Subcutaneous adipose tissue (tissue), 4 donors: ENCODE measurements around the gene TOP3A. TPM values are rescaled to one million over a fixed set of nuclear protein-coding genes. Genes with fewer than 3 reads are reported as not detected.

ENCODE experiments used
- total RNA-seq, 4 donors: library from RNA; depleted of rRNA; stranded (reverse); fragments of >200 nt; gene quantifications; one replicate each; pipeline ENCODE4 v1.1.0, GENCODE V29; 2016
- TF ChIP-seq, protein P1 (sequence below): fragments of 450-650 bp; IDR thresholded peaks from one replicate; pipeline ENCODE4 v1.5.1; 2016; ENCODE audit warnings: low read depth, mild to moderate bottlenecking, control low read depth, antibody characterized with exemption, moderate library complexity

Gene TOP3A
- total RNA-seq, 4 donors from 2014 or later = 20.9 to 32.2 (median 27.6) TPM

- TF ChIP-seq, protein P1, sequence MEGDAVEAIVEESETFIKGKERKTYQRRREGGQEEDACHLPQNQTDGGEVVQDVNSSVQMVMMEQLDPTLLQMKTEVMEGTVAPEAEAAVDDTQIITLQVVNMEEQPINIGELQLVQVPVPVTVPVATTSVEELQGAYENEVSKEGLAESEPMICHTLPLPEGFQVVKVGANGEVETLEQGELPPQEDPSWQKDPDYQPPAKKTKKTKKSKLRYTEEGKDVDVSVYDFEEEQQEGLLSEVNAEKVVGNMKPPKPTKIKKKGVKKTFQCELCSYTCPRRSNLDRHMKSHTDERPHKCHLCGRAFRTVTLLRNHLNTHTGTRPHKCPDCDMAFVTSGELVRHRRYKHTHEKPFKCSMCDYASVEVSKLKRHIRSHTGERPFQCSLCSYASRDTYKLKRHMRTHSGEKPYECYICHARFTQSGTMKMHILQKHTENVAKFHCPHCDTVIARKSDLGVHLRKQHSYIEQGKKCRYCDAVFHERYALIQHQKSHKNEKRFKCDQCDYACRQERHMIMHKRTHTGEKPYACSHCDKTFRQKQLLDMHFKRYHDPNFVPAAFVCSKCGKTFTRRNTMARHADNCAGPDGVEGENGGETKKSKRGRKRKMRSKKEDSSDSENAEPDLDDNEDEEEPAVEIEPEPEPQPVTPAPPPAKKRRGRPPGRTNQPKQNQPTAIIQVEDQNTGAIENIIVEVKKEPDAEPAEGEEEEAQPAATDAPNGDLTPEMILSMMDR = no peak
Measured at GRCh38 chr17:18315961-18316360, 1.2 kb upstream of the TOP3A start.

GRCh38 chr17:18315562-18315922 is 748 bp upstream of the TOP3A start:
- TF ChIP-seq, protein P1 = no peak

- TF ChIP-seq, protein P1 = no peak
Measured at GRCh38 chr17:18314059-18314730, 599 bp downstream of the TOP3A start.

GRCh38 chr17:18309202-18309601 is 5.6 kb downstream of the TOP3A start:
- TF ChIP-seq, protein P1 = no peak

DNA sequence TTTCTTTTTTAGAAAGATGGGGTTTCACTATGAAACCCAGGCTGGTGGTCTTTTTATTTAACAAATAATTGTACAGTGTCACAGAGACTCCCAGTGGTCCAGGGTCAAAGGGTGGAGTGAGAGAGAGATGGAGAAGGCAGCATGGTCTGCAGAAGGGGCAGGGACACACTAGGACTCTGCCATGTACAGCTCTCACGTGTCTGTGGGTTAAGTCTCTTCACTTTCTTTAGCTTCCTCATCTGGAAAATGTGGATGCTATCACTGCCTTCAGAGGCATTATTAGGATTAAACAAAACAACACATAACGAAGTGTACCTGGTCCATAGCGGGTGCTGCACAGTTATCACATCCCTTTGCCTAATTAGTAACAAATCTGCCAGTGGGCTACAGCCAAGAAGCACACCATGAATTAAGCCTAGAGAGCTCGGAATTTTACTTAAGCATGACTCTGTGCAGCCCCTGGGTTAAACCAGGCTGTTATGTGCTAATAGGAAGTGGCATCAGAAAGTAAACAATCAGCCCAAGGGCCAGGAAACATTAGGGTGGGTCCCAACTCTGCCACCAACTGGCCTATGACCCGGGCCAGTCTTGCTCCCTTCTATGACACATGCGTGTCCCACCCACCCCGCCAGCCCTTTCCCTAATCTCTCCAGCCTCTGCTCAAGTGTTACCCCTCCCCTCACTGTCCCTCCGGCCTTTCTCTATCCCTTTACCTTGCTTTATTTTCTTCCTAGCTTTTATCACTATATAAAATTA is 13.9 kb downstream of the TOP3A start:
- TF ChIP-seq, protein P1 = no peak

DNA sequence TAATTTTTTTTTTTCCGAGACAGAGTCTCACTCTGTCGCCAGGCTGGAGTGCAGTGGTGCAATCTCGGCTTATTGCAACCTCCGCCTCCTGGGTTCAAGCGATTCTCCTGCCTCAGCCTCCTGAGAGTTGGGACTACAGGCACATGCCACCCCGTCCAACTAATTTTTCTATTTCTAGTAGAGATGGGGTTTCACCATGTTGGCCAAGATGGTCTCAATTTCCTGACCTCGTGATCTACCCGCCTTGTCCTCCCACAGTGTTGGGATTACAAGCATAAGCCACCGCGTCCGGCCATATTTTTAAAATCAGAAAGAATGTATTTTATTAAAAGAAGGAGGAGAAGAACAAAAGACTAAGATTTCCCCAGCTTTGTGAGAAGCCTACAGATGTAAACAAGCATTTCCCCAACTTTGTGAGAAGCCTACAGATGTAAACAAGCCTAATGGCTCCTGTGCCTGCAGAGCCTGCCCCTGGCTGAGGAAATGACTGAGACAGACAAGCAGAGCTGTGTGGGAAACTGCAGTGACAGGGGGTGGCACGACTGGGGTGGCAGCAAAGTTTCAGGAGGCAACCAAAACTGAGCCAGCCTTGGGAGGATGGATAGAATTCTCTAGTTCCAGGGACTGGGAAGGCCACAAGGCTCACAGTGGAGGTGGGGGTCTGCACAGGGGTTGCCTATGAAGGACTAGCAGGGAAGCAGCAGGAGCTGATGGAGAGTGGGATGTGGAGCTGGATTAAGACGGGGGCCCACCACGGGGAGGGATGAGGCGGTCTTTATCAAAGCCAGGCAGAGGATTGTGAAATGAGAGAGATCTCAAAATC is 22.9 kb downstream of the TOP3A start:
- TF ChIP-seq, protein P1 = no peak

DNA sequence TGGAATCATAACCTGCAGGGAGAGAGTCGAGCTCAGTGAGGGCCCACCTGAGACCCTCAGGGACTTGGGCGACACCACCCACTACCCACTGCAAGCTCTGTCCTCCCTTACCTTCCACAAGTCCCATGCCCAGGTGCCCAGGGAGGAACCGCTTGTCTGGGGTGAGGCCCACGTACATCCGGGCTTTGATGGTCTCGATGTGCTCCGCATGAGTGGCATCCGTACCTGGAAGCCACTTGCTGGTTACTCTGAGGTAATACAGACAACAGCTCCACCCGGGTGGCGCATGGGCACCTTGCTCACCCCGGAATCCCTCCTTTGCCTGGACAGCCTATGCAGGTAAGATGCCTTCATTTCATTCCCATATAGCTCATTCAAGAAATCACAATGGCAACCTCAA is 29.5 kb downstream of the TOP3A start:
- TF ChIP-seq, protein P1 = no peak
